Lower leg skin (tissue), 4 donors: ENCODE data around the gene MTARC1. TPM values are rescaled to one million over a fixed set of nuclear protein-coding genes. Genes with fewer than 3 reads are reported as not detected.
A peak's percentile ranks its signal among the peaks of the same experiment; 100 is the strongest.

Experiments used
- DNase-seq, 2 donors: peaks; one replicate each; pipeline ENCODE4 v3.0.0-alpha.2; 2019; ENCODE audit warnings: low spot score in 2 of 2
- H3K4me3 ChIP-seq: fragments of 200-600 bp; sonication (generic); 2 replicates; pipeline ENCODE4 v1.5.1; 2017; ENCODE audit warnings: mild to moderate bottlenecking, low read depth; ENCODE audit not compliant: poor library complexity, severe bottlenecking
- POLR2A ChIP-seq, 2 donors: fragments of 450-650 bp; IDR thresholded peaks; one replicate each; pipeline ENCODE4 v1.6.1; 2016 to 2017; ENCODE audit warnings: antibody characterized with exemption in 2 of 2, mild to moderate bottlenecking in 1 of 2, moderate library complexity in 1 of 2
- WGBS, 2 donors: methylation state at CpG; one replicate each; pipeline ENCODE4 v1.1.5; 2018; 5-methylcytosine and 5-hydroxymethylcytosine counted together
- intact Hi-C: fragments of 100-400 bp; cut with DNase I; formaldehyde crosslinking; loops from one replicate; pipeline ENCODE4 v1.15.0; 2023; ENCODE audit warnings: low total_unique reads
- total RNA-seq, 4 donors: library from RNA; depleted of rRNA; stranded (reverse); fragments of >200 nt; gene quantifications; one replicate each; pipeline ENCODE4 v1.1.0, GENCODE V29; 2016
- TF ChIP-seq, protein P1 (sequence below), 3 donors: fragments of 450-650 bp; IDR thresholded peaks; one replicate each; pipeline ENCODE4 v1.5.1; 2016; ENCODE audit warnings: antibody characterized with exemption in 3 of 3, mild to moderate bottlenecking in 3 of 3, moderate library complexity in 2 of 3

MTARC1 gene
- total RNA-seq, 4 donors from 2014 or later: 1.9 to 3.9 (median 2.4) TPM

DNA sequence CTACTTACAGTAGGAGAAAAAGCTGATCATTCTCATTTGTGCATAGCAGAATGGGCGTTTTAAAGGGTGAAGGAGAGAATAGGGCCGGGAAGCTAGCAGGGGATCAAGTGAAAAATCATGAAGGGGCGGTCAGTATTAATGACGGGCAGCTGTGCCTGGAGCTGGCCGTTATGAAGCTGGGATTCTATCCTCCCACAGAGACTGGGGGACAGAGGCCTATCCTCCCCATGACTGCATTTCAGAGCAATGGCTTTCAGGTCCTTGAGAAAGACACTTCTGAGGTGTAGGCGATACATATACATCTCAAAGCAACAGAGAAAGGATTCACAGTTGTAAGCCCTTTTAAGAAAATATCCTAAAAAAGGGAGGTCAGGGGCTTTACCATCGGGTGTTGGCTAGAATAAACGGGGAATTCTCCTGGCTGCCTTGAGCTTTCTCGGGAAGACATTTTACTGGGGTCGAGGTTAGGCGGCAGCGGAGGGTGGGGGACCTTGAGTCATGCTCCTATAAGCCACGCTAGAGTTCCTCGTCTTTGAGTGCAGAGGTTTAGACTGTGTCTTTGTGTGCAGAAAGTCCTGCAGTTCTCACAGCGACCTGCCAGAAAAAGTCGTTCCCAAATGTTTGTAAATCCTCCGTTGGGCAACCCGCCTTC is 39.1 kb upstream of the MTARC1 start:
- no peak for DNase-seq
- H3K4me3 ChIP-seq: peak overlapping the region; percentile 69
- intact Hi-C loops: no loop called here
- TF ChIP-seq POLR2A (IDR thresholded peaks at IDR 0.05): no peak
- TF ChIP-seq, protein P1, sequence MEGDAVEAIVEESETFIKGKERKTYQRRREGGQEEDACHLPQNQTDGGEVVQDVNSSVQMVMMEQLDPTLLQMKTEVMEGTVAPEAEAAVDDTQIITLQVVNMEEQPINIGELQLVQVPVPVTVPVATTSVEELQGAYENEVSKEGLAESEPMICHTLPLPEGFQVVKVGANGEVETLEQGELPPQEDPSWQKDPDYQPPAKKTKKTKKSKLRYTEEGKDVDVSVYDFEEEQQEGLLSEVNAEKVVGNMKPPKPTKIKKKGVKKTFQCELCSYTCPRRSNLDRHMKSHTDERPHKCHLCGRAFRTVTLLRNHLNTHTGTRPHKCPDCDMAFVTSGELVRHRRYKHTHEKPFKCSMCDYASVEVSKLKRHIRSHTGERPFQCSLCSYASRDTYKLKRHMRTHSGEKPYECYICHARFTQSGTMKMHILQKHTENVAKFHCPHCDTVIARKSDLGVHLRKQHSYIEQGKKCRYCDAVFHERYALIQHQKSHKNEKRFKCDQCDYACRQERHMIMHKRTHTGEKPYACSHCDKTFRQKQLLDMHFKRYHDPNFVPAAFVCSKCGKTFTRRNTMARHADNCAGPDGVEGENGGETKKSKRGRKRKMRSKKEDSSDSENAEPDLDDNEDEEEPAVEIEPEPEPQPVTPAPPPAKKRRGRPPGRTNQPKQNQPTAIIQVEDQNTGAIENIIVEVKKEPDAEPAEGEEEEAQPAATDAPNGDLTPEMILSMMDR (IDR thresholded peaks at IDR 0.05): no peak
- 29 to 32% methylated on average over 18 of the region's 18 CpGs for WGBS, 2 donors

DNA sequence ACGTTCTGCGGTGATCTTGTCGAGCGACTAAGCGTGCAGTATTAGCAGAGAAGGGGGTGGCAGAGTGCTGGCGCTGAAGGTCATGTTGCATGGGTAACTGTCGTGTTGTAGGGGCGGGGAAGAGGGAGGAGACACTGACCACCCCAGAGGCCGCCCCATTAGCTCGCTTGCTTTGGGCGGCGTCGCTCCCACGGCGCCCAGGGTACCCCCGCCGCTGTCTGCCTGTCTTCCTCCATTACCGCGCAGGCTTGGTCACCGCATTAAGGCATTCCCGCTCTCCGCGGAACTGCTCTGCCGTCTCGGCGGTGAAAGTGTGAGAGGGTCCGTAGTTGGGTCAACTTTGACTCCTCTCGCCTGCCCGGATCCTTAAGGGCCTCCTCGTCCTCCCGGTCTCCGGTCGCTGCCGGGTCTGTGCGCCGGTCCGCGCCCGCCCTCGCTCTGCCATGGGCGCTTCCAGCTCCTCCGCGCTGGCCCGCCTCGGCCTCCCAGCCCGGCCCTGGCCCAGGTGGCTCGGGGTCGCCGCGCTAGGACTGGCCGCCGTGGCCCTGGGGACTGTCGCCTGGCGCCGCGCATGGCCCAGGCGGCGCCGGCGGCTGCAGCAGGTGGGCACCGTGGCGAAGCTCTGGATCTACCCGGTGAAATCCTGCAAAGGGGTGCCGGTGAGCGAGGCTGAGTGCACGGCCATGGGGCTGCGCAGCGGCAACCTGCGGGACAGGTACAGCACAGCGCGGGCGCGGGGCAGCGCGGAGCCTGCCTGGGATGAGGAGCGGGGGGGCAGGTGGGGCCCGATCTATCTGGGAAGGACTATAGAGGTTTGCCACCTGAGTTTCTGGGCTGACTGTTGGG is 38.4 kb upstream of the MTARC1 start, which contains the start of gene MTARC2:
MTARC2 (plus strand) TSS at position 234 of the 846 bp plus-strand sequence; CDS start at position 444, 210 bp downstream.
- intact Hi-C loops: no loop called here
- TF ChIP-seq POLR2A (IDR thresholded peaks at IDR 0.05): no peak
- TF ChIP-seq, protein P1 (IDR thresholded peaks at IDR 0.05): no peak
- peak within 1 kb of the TSS; percentile 69 for H3K4me3 ChIP-seq
- DNase-seq: peak; percentile 63 to 95
- WGBS, 2 donors: 2 to 4% methylated on average over 33 to 36 of the region's 77 CpGs

DNA sequence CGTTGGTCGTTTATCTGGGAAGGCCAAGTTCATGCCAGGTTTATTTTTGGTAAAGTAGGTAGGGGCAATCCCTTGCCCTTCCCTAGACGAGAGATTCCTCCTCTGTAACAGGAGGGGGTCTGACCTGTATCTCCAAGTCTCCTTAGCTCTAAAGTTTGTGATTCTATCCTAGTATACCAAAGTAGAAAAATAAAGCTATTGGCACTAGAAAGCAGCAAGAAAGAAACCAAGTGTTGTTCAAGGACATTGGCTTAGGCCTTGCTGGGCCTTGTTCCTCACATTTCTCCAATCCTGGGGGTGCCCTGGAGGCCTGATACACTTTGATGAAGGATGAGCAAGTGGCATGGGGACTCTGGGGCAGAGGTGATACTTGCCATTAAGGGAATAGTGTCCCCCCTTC is 37.8 kb upstream of the MTARC1 start:
- no peak for DNase-seq
- TF ChIP-seq, protein P1 (IDR thresholded peaks at IDR 0.05): no peak
- TF ChIP-seq POLR2A (IDR thresholded peaks at IDR 0.05): no peak
- H3K4me3 ChIP-seq: peak overlapping the region; percentile 69
- 14 to 18% methylated on average over 3 of the region's 3 CpGs for WGBS, 2 donors
- intact Hi-C loops: no loop called here

DNA sequence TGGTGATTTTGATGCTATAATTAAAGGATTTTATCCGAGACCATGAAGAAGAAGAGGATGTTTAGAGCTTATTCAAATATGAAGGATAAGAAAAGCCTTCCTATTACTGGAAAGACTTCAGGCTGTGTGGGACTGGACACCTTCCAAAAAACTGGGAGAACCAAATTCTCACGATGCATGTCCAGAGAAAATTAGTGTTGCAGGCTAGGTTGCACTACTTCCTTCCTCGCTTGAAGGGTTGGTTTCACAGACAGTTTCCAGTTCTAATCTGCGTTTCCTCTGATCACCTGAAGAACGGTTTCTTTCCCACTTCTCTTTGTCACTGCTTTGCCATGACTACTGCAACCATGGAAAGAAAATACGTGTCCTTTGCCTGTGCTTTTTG is 36.6 kb upstream of the MTARC1 start:
- 62 to 65% methylated on average over 6 of the region's 6 CpGs for WGBS, 2 donors
- intact Hi-C loops: no loop called here
- DNase-seq: no peak
- no peak overlapping the region for H3K4me3 ChIP-seq
- TF ChIP-seq POLR2A (IDR thresholded peaks at IDR 0.05): no peak
- TF ChIP-seq, protein P1 (IDR thresholded peaks at IDR 0.05): no peak

DNA sequence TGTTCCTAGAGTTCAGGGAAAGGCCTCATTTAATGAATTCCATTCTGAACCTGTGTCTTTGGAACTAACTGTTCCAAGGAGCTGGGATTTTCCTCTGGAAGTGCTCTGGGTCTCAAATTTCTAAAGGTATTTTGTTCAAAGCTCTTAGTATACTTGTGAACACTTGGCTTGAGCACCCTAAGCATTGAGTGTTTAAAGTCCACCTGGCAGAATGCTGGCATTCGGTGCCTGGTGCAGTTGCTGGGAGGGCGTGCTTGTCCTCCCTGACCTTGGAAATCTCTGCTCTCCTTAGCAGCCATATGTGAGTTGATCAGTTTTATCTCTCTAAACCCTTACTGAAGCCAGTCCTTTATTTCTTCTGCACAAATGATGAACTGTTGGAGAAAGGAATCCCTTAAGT is 35.6 kb upstream of the MTARC1 start:
- TF ChIP-seq, protein P1 (IDR thresholded peaks at IDR 0.05): no peak
- no peak for TF ChIP-seq POLR2A (IDR thresholded peaks at IDR 0.05)
- intact Hi-C loops: no loop called here
- DNase-seq: no peak
- WGBS, 2 donors: 76 to 89% methylated on average over 2 of the region's 2 CpGs
- no peak overlapping the region for H3K4me3 ChIP-seq
